ENCODE measurements around the gene DCC. TPM values are rescaled to one million over a fixed set of nuclear protein-coding genes. Genes with fewer than 3 reads are reported as not detected.
A peak's percentile ranks its signal among the peaks of the same experiment; 100 is the strongest.

DCC gene
- polyA plus RNA-seq, 2 of the 4 experiments (the other 2 are of a cell fraction): 0.12 TPM; not detected in 1

DNA sequence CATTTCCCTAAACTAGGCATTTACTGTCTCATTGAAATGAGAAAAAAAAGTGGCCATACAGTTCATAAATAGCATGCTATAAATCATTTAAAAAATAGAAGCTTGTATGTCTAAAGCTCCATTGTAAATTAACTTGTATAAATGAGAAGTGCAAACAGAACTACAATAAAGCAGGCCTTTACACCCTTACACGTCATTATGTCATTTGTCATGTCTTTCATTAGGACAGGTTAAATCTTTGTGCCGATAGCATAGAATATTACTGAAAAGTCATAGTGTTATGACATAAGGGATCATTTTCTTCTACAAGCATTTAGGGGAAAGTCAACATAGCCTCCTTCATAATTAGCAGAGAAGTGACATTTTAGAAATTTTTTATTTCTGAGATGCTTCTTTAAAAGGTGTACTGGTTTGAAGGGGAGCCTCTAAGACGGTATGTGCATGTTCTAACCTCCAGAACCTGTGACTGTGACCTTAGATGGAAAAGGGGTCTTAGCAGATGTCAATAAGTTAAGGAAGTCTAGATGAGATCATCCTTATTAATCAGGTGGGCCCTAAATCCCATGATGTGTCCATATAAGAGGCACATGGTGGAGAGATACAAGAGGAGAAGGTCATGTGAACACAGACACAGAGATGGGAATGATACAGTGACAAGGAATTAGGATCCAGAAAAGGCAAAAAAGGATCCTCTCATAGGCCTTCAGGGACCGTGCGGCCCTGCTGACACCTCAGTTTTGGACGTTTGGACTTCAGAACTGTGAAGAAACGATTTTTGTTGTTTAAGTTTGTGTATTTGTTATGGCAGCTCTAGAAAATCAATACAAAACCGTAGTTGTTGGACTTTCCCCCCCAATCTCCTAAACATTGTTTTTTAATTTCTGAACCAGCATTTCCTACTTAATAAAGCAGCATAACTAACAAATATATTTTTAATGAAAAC lies 1020.8 kb downstream of the DCC start:
- ChIA-PET CTCF (no interaction called here), POLR2A (no interaction called here)
- FAIRE-seq: no peak
- TF ChIP-seq TP53 (CRISPR knock-in tag; IDR thresholded peaks at IDR 0.05) (no peak), ZSCAN20 (CRISPR knock-in tag; IDR thresholded peaks at IDR 0.05) (no peak), NR3C1 (IDR thresholded peaks at IDR 0.05) (no peak), SREBF2 (IDR thresholded peaks at IDR 0.05) (no peak), EHF (CRISPR knock-in tag; IDR thresholded peaks at IDR 0.05) (no peak), CHD4 (IDR thresholded peaks at IDR 0.05; ENCODE audit: borderline replicate concordance) (no peak), RFX5 (IDR thresholded peaks at IDR 0.05) (no peak), KDM1A (IDR thresholded peaks at IDR 0.05; ENCODE audit: low read depth) (no peak), BHLHE40 (IDR thresholded peaks at IDR 0.05; ENCODE audit: low read depth, low read length) (no peak)
- TF ChIP-seq, protein P1, sequence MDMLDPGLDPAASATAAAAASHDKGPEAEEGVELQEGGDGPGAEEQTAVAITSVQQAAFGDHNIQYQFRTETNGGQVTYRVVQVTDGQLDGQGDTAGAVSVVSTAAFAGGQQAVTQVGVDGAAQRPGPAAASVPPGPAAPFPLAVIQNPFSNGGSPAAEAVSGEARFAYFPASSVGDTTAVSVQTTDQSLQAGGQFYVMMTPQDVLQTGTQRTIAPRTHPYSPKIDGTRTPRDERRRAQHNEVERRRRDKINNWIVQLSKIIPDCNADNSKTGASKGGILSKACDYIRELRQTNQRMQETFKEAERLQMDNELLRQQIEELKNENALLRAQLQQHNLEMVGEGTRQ (IDR thresholded peaks at IDR 0.05): no peak
- TF ChIP-seq, protein P2, sequence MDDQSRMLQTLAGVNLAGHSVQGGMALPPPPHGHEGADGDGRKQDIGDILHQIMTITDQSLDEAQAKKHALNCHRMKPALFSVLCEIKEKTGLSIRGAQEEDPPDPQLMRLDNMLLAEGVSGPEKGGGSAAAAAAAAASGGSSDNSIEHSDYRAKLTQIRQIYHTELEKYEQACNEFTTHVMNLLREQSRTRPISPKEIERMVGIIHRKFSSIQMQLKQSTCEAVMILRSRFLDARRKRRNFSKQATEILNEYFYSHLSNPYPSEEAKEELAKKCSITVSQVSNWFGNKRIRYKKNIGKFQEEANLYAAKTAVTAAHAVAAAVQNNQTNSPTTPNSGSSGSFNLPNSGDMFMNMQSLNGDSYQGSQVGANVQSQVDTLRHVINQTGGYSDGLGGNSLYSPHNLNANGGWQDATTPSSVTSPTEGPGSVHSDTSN (IDR thresholded peaks at IDR 0.05): no peak
- Histone ChIP-seq H3K27ac (no peak overlapping the region), H3K4me1 (no peaks in the 10 kb centered on the region), H3K9me3 (no peaks in the 10 kb centered on the region), H3K4me3 (no peak overlapping the region), H3K4me2 (no peak overlapping the region)
- no peak for ATAC-seq
- no peak for DNase-seq (ENCODE audit: low read depth in 1 of 2, low spot score in 1 of 2)
- 16% methylated on average over 8 of the region's 8 CpGs for WGBS (ENCODE audit: missing lambda C conversion rate)

- 5% methylated on average over 2 of the region's 2 CpGs for WGBS (ENCODE audit: missing lambda C conversion rate)
These were observed 1035.6 kb downstream of the DCC start for GRCh38 chr18:53375621-53376020.

GRCh38 chr18:53380063-53380639 lies 1040.2 kb downstream of the DCC start:
- peak in 1 of 2 experiments; percentile 60; a peak in 2 of 6 replicates for ATAC-seq
- Histone ChIP-seq H3K9me3 (no peaks in the 10 kb centered on the region), H3K27ac (no peak overlapping the region), H3K4me3 (no peak overlapping the region), H3K4me1 (no peaks in the 10 kb centered on the region), H3K4me2 (no peak overlapping the region)
- FAIRE-seq: no peak
- CTCF ChIA-PET: interaction anchor here (0.9 to 2.1 kb wide), 2 partner anchors 1713 to 1759 kb away, joined by 3 to 5 read pairs; no protein-coding TSS in a partner anchor
- WGBS (ENCODE audit: missing lambda C conversion rate): 13% methylated on average over 1 of the region's 1 CpG
- DNase-seq (ENCODE audit: low read depth in 1 of 2, low spot score in 1 of 2): peak; percentile 3 to 44
- TF ChIP-seq CTCF (IDR thresholded peaks at IDR 0.05): peak; percentile 42
- no peak for TF ChIP-seq KDM5A (IDR thresholded peaks at IDR 0.05)
- TF ChIP-seq SMC3 (IDR thresholded peaks at IDR 0.05): 0 out of 3 replicates have a peak, but pooled peaks have one; percentile 27
- peak; percentile 30 to 34; a peak in 3 of 5 replicates for TF ChIP-seq RAD21 (conservative IDR thresholded peaks at IDR 0.05 in 1 of 2, IDR thresholded peaks at IDR 0.05 in 1 of 2)
- no peak for TF ChIP-seq GATA3 (IDR thresholded peaks at IDR 0.05; ENCODE audit: borderline replicate concordance)
- no peak for TF ChIP-seq NR3C1 (IDR thresholded peaks at IDR 0.05)
- TF ChIP-seq MAZ (IDR thresholded peaks at IDR 0.05; ENCODE audit: borderline replicate concordance, low read depth, low read length): no peak
- POLR2A ChIA-PET: no interaction called here

More at GRCh38 chr18:53375621-53376020, 1035.6 kb downstream of the DCC start:
- TF ChIP-seq TP53 (CRISPR knock-in tag; IDR thresholded peaks at IDR 0.05) (no peak), CHD4 (IDR thresholded peaks at IDR 0.05; ENCODE audit: borderline replicate concordance) (no peak), JUNB (IDR thresholded peaks at IDR 0.05) (no peak), POLR2A (IDR thresholded peaks at IDR 0.05; ENCODE audit: low read length) (no peak), SREBF2 (IDR thresholded peaks at IDR 0.05) (no peak), EP300 (IDR thresholded peaks at IDR 0.05) (no peak)
- TF ChIP-seq, protein P3, sequence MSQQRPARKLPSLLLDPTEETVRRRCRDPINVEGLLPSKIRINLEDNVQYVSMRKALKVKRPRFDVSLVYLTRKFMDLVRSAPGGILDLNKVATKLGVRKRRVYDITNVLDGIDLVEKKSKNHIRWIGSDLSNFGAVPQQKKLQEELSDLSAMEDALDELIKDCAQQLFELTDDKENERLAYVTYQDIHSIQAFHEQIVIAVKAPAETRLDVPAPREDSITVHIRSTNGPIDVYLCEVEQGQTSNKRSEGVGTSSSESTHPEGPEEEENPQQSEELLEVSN (IDR thresholded peaks at IDR 0.05; ENCODE audit: borderline replicate concordance, low read depth): no peak
- FAIRE-seq: no peak
- POLR2A ChIA-PET: no interaction called here
- no peak overlapping the region for H3K4me3 ChIP-seq
- no peaks in the 10 kb centered on the region for H3K9me3 ChIP-seq
- H3K4me2 ChIP-seq: no peak overlapping the region
- no peaks in the 10 kb centered on the region for H3K4me1 ChIP-seq
- CTCF ChIA-PET: interaction anchor here (0.7 kb wide), 1 partner anchor 578 kb away, joined by 4 read pairs; no protein-coding TSS in a partner anchor
- no peak for ATAC-seq
- no peak for DNase-seq (ENCODE audit: low read depth in 1 of 2, low spot score in 1 of 2)
- no peak overlapping the region for H3K27ac ChIP-seq

All from A549 (cell line).